HG03025 (cell line): ENCODE results near the gene CSMD2.

Experiments used
- ATAC-seq: cut with Tn5 transposase; IDR thresholded peaks from one replicate; pipeline ENCODE4 v1.9.1; 2021; ENCODE audit warnings: mild to moderate bottlenecking, moderate library complexity; ENCODE audit not compliant: unreplicated experiment, low FRiP score

CSMD2 gene

DNA sequence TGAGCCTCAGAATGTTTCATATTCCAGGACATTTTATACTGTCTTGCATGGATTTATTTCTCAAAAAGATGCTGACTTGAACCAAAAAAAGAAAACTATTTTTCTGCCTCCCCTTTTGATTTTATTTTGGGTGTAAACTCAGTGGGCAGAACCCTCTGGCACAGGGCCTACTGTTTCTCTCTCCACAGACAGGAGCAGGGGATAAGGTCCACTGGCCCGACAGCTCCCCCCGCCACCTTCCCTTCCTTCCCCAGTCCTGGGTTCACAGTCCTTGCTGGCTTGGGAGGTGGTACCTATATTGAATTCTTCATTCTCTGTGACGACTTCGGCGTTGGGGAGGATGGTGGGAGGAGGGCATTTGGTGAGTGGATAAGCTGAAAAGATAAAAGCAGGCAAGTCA, 578.2 kb downstream of the CSMD2 start:
- ATAC-seq, result no peak

DNA sequence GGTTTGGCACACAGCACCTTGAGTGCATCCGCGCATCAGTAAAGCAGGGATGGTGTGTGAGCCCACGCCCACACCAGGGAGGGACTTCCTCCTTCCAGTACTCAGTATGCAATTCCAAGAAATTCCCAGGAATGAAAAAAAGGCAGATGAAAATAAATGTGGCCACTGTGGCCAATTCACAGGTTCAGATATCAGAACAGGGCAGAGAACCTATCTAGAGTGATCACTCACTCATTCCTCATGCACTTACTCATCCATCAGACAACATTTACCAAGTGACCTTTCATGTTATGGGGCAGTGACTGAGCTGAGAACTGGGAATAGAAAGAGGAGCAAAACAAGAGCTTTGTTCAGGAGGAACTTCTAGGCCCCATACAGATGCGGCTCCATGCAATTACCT, 578.9 kb downstream of the CSMD2 start:
- no peak for ATAC-seq

DNA sequence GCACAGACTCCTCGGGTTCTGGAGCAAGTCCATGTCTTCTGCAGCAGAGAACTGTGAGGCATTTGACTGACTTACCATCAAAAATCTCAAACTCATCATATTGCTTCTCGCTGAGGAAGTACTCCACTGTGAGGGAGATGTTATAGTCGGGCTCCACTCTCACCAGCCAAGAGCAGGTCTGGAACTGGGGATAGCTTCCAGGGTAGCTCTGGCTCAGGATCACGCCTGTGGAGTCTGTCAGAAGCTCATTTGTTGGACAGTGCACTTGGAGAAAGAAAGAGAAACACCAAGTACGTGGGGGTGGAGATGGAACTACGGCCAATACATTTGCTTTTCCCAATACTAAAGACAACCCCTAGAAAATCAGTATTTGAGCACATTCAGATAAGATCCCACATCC, 581.5 kb downstream of the CSMD2 start:
- no peak for ATAC-seq

DNA sequence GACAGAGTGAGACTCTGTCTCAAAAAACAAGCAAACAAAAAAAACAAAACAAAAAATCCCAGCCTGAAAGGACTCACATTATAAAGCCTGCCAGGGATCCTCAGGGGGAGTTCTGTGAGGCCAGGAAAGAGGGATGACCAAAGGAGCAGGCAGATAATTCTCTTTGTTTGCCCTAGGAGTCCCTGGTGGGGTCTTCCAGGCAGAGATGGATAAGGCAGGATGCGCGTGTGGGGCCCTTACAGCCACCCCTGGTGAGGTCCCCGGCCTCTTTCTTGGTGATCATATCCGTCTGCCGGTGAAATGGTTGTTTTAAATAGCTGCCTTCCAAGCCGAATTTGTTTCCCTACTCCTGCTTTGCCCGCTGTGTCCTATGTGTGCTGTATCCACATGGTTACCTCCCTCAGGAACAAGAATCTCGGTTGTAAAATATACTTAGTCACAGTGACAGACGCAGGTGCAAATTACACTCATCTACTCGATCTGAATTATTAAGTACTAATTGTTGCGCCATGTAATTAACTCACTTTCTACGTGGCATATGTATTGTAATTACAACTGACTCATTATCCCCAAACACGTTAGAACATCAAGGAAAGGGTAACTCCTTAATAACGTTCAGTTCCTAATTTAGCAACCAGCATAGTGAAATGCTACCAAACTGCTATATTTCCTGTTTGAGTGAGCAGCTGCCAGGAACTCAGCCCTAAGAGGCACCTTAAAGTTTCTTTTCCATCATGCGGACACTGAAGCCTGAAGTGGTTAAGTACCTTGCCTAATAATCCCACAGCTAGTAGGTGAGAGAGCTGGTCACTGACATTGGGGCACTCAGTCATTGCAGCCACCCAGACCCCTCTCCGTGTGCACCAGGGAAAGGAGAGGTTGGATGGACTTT, 586.2 kb downstream of the CSMD2 start:
- no peak for ATAC-seq

DNA sequence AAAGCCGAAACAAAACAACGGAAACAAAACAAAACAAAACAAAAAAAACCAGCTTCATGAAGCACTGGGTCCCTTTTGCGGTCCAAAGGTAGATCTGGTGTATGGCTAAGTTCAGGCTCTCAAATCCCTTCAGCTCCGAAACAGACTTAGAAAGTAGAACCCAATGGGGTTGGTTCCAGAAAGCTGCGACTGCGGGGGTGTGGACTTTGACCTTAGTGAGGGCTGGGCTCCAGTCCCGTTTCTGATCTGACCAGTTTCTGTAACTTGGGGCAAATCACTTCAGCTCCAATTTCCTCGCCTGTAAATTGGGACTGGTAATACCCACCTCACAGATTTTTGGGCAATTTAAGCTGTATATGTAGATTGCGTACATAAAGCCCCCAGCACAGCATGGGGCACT, 587.4 kb downstream of the CSMD2 start:
- ATAC-seq, result no peak

DNA sequence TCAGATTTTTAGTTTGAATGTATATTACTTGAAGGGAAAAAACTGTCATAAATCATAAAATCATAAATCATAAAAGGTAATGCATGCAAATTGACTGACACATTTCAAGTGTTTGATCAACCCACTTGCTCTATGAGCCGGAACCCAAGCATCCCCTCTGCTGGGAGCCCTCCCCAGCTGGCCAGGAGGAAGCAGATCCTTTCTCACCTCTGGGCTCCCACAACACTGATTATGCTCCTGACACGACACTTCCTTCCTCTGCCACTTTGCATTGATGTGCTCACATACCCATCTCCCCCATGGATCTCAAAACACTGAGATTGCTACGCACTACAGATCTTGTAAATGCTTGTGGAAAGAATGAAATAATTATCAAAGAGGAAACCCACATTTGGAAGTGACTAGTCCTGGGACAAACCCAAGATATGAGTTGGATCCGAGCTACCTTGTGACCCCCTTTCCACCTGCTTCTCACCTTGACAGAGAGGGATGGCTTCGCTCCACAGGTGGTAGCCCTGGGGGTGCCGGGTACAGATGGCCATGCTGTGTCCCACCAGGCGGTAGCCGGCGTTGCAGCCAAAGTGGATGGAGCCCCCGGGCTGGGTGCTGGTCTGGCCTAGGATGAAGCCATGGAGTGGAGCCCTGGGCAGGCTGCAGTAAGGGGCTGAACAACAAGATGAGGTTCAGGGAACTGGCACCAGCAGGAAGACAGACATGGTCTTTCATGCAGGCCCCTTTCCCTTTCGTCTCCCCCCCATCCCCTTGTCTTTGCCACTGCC, 588.0 kb downstream of the CSMD2 start:
- ATAC-seq, result no peak

DNA sequence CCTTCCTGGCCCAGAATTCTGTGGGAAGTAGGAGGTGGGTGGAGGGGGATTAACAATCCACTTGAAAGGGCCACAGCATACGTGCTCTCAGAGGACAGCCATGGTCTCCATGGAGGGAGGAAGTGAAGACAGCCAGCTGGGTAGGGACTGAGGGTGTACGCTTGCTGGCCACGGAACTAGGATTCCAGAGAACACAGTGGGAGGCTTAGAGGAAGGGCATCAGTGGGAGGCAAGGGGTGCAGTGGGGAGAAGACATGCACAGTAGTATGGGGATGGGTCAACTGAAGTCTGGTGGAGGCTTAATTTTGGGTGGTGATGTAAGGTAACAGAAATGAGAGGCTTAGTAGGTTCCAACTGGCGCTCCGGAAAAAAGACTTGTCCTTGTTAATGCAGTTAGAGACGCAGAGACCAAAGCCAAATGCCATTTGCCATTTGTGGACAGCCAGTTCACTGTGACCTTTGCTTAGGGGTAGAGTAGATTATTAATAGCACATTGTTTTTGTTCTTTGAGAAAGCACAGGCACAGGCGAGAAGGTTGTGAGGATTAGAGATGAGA, 589.6 kb downstream of the CSMD2 start:
- ATAC-seq, result no peak

DNA sequence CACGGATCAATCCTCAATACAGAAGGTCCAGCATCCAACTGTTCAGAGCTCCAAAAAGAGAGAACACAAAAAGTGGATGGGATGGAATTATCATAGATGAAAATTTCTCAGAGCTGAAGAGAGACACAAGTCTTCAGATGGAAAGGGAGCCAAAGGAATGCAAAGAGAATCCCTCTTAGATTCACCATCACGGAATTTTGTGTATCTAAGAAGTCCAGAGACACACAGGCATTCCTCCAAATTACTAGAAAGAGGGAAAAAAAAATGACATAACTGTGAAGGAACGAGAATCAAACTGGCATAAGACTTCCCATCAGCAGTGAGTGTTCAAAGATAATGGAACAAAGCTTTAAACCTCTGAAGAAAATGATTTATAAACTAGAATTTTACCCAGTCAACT, 591.4 kb downstream of the CSMD2 start:
- no peak for ATAC-seq

DNA sequence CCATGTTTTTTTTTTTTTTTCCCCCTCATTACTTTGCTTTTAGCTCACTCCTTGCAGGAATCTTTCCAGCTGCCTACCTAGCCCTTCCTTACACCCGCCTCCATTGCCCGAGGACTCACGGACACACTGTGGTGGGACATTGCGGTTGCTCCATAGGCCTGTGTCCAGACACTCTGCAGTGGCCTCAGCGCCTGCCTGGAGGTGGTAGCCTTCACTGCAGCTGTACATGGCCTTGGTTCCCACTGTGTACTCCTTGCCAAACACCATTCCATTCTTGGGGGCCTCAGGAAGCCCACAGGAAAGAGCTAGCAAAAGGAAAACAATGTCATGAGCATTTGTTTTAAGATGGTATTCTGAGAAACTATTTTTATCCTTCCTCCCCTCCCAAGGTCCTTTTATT, 592.6 kb downstream of the CSMD2 start:
- ATAC-seq, result no peak

DNA sequence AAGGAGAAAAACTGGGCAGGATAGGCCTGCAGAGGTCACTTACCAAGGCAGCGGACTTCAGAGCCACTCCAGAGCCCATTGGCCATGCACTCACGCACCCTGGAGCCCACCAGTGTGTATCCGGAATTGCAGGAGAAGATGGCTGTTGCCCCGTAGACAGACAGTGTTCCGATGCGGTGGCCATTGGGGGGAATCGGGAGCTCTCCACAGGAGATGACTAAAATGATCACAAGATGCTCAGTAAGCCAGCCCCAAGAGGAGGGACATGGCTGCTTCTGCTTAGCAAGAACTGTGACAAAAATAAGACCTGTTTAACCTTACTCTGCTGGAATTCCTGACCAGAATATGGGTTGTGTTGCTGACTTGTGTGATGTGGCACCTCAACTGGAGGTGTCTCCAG, 595.7 kb downstream of the CSMD2 start:
- no peak for ATAC-seq

DNA sequence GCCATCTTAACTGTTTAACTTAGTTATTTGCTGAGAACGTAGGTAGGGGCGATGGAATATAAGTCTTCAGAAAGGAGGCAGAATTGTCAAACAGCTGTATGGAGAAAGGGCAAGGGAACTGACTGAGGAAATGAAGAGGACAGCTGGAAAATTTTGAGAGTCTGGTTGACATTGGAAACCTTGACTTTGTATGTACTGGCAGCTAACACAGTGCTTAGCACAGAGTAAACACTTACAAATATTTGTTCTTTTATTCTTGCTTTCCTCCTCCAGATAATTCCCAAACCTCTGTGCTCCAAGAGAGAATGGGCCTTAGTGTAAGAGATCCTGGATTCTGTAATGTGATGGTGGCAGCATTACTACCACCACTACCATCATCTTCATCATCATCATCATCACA, 601.3 kb downstream of the CSMD2 start:
- no peak for ATAC-seq

DNA sequence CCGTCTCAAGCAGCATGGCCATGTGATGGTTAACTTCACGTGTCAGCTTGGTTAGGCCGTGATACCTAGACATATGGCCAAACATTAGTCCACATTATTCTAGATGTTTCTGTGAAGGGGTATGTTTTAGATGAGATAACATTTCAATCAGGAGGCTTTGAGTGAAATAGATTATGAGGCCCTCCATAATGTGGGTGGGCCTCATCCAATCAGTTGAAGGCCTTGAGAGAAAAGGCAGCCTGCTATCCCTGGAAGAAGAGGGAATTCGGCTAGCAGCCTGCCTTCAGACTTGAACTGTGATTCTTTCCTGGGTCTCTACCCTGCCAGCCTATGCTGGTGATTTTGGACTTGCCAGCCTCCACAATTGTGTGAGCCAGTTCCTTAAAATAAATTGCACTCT, 602.5 kb downstream of the CSMD2 start:
- ATAC-seq, result no peak

DNA sequence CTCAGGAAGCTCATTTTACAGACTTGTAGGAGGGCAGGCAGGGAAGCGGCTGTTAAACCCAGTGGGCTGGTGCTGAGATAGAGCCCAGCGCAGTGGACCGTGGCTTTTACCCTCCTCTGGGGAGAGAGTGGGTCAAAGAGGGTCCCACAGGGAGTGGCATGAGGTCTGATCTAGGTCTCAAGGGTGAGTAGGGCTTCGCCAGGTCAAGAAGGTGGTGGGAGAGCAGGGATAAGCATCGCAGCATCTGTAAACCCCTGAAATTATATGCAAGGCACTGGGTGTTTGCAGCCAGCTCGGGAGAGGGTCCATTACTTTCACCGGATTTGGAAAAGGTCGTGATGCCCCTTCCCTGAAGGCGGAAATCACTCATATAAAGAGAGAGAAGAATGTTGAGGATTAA, 603.5 kb downstream of the CSMD2 start:
- ATAC-seq, result no peak

DNA sequence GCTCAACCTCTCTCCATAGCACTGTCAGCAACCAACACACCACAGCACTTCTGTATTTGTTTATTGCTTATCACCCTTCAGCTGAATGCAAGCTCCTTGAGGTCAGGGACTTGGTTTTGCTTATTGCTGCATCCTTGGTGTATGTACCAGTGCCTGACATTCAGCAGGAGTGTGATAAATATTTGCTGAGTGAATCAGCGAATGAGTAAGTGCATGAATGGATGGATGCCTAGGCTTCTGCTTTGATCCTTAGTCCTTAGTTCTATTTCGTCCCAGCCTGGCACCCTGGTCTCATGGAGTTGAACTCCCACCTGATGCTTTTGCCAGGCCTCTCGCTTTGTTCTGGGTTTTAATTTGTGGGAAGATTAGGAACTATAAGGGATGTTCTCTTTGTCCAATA, 604.4 kb downstream of the CSMD2 start:
- ATAC-seq, result no peak

DNA sequence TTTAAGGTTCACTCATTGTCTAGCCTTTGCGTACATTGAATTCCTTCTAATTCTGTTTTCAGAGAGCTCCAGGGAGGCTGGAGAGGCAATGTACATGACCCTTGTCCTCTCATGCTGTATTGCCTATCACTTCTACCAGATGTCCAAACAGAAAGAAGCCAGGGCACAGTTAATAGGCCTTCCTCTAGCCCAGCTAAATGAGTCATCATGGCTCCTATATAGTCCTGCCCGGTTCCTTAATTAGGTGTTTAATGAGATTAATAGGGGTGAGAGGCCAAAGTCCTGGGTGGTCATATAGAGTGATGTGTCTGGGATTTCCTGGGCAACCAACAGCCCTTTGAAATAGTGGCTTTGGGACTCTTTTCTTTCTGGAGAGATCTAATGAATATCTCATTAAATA, 616.3 kb downstream of the CSMD2 start:
- ATAC-seq, result no peak

DNA sequence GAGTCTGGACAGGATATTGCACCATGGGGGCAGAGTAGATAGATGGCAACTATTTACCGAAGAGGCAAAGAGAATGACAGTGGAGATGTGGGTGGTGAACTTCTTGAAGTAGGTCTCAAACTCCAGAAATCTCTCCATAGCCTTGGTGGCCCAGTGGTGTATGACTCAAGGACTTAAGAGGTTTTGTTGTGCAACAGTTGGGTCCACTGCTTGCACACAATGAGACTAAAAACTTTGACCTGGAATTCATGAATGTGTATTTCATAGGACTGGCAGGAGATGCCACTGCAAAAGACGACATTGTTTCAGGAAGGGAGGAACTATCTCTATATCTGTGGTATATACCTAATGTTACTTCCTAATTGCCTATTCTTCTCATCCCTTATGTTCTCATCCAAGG, 616.7 kb downstream of the CSMD2 start:
- no peak for ATAC-seq

DNA sequence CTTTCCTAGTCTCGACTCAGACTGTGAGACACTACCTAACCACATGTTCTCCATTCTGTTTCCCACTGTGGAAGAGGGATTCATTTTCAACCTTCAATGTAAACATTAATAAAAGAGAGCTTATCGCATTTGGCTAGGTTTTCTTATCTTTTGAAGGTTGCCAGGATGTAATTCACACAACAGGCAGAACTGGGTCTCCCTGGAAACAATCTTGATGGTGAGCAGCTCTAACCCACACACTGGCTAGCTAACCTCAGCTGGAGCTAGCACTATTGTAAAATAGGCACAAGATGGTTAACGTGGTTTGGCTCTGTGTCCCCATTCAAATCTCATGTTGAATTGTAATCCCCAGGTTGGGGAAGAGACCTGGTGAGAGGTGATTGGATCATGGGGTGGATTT, 617.5 kb downstream of the CSMD2 start:
- no peak for ATAC-seq

DNA sequence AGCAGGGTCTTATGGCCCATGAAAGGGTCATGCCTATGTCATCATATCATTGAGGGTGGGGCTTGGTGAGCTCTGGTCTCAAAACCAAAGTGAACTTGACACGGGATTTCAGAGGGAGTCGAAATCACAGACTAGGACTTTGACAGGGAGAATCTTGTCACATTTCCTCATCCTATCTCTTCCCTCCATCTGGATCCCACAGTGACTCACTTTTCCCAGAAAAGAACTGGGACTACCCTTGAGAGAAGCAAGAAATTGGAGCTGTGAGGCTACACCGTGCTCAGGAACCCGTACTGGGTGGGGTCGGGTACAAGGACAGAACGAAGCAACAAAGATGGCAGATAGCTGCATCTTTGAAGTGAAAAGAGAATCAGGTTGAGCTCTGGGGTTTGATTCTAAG, 623.1 kb downstream of the CSMD2 start:
- ATAC-seq, result no peak

DNA sequence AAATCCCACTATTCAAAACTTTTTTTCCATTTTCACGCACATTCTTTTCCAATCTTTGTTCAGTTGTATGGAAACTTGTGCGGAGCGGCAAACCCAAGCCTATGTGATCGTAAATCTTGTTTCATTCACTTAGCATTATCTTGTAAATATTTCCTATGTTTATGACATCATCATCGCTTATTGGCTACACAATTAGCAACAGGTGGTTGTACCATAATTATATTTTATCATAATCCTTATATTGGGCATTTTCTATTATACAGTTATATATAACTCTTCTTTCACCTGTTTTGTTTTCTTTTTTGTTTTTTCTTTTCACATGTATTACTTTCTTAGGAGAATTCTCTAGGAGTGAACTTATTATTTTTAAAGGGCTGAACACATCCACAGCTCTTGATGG, 627.1 kb downstream of the CSMD2 start:
- no peak for ATAC-seq

DNA sequence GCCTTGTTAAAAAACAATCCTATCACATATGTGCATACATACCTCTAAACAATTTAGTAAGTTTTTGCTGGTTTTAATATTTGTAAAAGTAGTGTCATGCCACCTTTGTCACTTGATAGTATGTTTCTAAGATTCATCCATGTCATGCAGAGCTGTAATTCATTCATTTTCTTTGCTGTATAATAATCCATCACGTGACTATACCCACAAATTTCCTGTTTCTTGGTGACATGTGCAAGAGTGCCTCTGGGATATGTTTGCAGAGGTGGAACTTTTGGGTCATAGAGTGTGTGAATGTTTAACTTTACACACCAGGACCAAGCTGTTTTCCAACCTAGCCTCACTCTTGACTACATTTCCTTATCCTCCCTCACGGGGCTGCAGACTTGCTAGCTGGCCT, 629.7 kb downstream of the CSMD2 start:
- ATAC-seq, result no peak

DNA sequence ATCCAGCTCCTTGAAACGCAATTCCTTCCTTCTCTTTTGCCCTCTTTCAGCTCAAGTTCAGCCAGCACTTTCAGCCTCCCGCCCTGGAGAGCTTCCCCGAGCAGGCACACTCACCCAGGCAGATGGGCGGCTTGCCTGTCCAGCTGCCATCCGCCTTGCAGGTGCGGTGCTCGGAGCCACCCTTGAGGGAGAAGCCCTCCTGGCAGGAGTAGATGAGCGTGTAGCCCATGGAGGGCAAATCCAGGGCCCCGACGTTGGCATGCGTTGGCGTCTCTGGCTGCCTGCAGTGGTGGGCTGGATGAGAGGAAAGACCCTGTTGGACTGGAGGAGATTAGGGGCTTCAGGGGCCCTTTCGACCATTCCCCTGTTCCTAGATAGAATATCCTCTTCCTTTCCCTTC, 632.1 kb downstream of the CSMD2 start:
- ATAC-seq, result no peak

DNA sequence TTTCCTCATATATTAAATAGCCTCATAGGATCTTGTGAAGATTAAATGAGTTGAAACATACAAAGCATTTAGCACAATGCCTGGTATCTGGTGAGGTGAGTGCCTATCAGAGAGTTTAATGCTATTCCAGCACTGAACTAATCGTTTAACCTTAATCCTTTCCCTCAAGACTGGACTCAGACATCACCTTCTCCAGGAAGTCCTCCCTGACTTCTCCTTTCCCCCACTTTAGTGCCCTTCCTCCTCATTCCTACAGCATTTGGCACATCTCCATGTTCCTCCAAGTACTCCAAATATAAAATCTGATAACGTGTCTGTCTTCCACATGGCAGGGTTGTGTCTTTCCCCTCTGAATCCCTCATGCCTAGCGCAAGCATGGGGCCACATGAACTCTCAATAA, 632.8 kb downstream of the CSMD2 start:
- no peak for ATAC-seq
